HCT116 (cell line): Measurements from ENCODE around the gene MYOG. TPM values are rescaled to one million over a fixed set of nuclear protein-coding genes. Genes with fewer than 3 reads are reported as not detected.

Source experiments
- ATAC-seq: fragments of 200-7000 bp; cut with Tn5 transposase; 2 replicates; pipeline ENCODE4 v1.9.1; 2020; ENCODE audit warnings: mild to moderate bottlenecking, moderate library complexity
- BruUV-seq: library from RNA; stranded (reverse); fragments of 400-500 nt; replicated peaks from 2 replicates; lab custom pipeline; 2021; lab: Mats Ljungman, UMichigan
- CTCF ChIA-PET: fragments of 300-600 bp; sonication (Branson Sonifier 250); formaldehyde crosslinking; loops from one replicate; lab custom pipeline; 2021; ENCODE audit warnings: antibody characterized with exemption; lab: Charles Lee
- POLR2A ChIA-PET: fragments of 300-600, 350-600 bp; sonication (Branson Sonifier 250); formaldehyde crosslinking; loops from one replicate; lab custom pipeline; 2021; ENCODE audit warnings: antibody characterized with exemption; lab: Charles Lee
- RAD21 ChIA-PET, 2 experiments: fragments of 300-600 bp; sonication (Branson Sonifier 250); formaldehyde crosslinking; loops; one replicate each; lab custom pipeline; 2023; ENCODE audit warnings: low total read pairs in 2 of 2; ENCODE audit not compliant: uncharacterized antibody in 2 of 2, unreplicated experiment in 2 of 2, low non-redundant PET in 1 of 2; lab: Charles Lee
- DNase-seq: peaks from one replicate; pipeline ENCODE4 v3.0.0-alpha.2; 2010; ENCODE audit warnings: low read depth, low spot score
- H2AFZ ChIP-seq: fragments of 200-600 bp; shearing (Covaris generic), sonication (generic); 2 replicates; pipeline ENCODE4 v1.6.1; 2017; ENCODE audit warnings: low read depth, mixed run types, mixed read lengths, antibody characterized with exemption, low read length; ENCODE audit not compliant: poor library complexity, severe bottlenecking
- H3K27ac ChIP-seq: 2 replicates; pipeline ENCODE4 v1.5.1; 2012; ENCODE audit warnings: low read depth, low read length
- H3K27me3 ChIP-seq: fragments of 200-600 bp; sonication (generic); 2 replicates; pipeline ENCODE4 v1.6.1; 2016; ENCODE audit warnings: mixed run types, low read length, mixed read lengths; ENCODE audit not compliant: insufficient read depth
- H3K36me3 ChIP-seq, 2 experiments: fragments of 200-500 bp in 1 of 2; fragments of 200-600 bp in 1 of 2; sonication (Bioruptor generic) in 1 of 2; sonication (generic) in 1 of 2; 2 replicates each; pipeline versions ENCODE4 v1.5.1 to v1.6.1; 2014 to 2016; ENCODE audit warnings: low read length in 2 of 2, inconsistent platforms in 1 of 2, mixed read lengths in 1 of 2, mixed run types in 1 of 2; ENCODE audit not compliant: insufficient read depth in 2 of 2, control insufficient read depth in 1 of 2
- H3K4me1 ChIP-seq, 2 experiments: fragments of 200-600 bp in 1 of 2; sonication (generic) in 1 of 2; 2 replicates each; pipeline versions ENCODE4 v1.5.1 to v1.6.1; 2012 to 2017; ENCODE audit warnings: low read length in 2 of 2, inconsistent platforms in 1 of 2, mild to moderate bottlenecking in 1 of 2, mixed read lengths in 1 of 2, mixed run types in 1 of 2, moderate library complexity in 1 of 2; ENCODE audit not compliant: insufficient read depth in 2 of 2, control insufficient read depth in 1 of 2
- H3K4me2 ChIP-seq: fragments of 200-600 bp; sonication (generic); 2 replicates; pipeline ENCODE4 v1.6.1; 2017; ENCODE audit warnings: mixed run types, low read length, mixed read lengths
- H3K4me3 ChIP-seq, 2 experiments: fragments of 200-600 bp in 1 of 2; sonication (generic) in 1 of 2; replicated peaks in 1 of 2; 2 replicates each; pipeline ENCODE4 v1.5.1; 2011 to 2016; ENCODE audit warnings: low read length in 2 of 2, control low read depth in 1 of 2, low read depth in 1 of 2, mild to moderate bottlenecking in 1 of 2, mixed read lengths in 1 of 2, mixed run types in 1 of 2
- H3K79me2 ChIP-seq: fragments of 200-600 bp; sonication (generic); 2 replicates; pipeline ENCODE4 v1.6.1; 2017; ENCODE audit warnings: mild to moderate bottlenecking, mixed run types, low read length, moderate library complexity, mixed read lengths; ENCODE audit not compliant: insufficient read depth
- H3K9ac ChIP-seq: fragments of 200-600 bp; sonication (generic); 2 replicates; pipeline ENCODE4 v1.6.1; 2016; ENCODE audit warnings: low read length, mixed read lengths
- H3K9me2 ChIP-seq: fragments of 200-600 bp; sonication (generic), shearing (Covaris generic); 2 replicates; pipeline ENCODE4 v1.6.1; 2017; ENCODE audit warnings: mixed run types, mild to moderate bottlenecking, moderate library complexity; ENCODE audit not compliant: insufficient read depth
- H3K9me3 ChIP-seq, 2 experiments: fragments of 200-500 bp in 1 of 2; fragments of 200-600 bp in 1 of 2; sonication (Bioruptor generic) in 1 of 2; sonication (generic) in 1 of 2; 2 replicates each; pipeline ENCODE4 v1.6.1; 2014 to 2017; ENCODE audit warnings: low read length in 2 of 2, mixed read lengths in 2 of 2, inconsistent platforms in 1 of 2, low read depth in 1 of 2, mild to moderate bottlenecking in 1 of 2, mixed run types in 1 of 2, moderate library complexity in 1 of 2; ENCODE audit not compliant: control insufficient read depth in 1 of 2, insufficient read depth in 1 of 2
- H4K20me1 ChIP-seq: fragments of 200-600 bp; sonication (generic), shearing (Covaris generic); 2 replicates; pipeline ENCODE4 v1.6.1; 2017; ENCODE audit warnings: mixed run types, mild to moderate bottlenecking, moderate library complexity; ENCODE audit not compliant: insufficient read depth
- CBX3 ChIP-seq: IDR thresholded peaks from 2 replicates; pipeline ENCODE4 v1.6.1; 2012; ENCODE audit warnings: low read depth
- EGR1 ChIP-seq: IDR thresholded peaks from 2 replicates; pipeline ENCODE4 v1.6.1; 2012; ENCODE audit warnings: low read depth
- EZH2phosphoT487 ChIP-seq: fragments of 200-600 bp; IDR thresholded peaks from 2 replicates; pipeline ENCODE4 v1.6.1; 2018; ENCODE audit warnings: antibody characterized with exemption, borderline replicate concordance
- FOSL1 ChIP-seq: IDR thresholded peaks from 2 replicates; pipeline ENCODE4 v1.6.1; 2012; ENCODE audit warnings: low read depth
- JUND ChIP-seq: IDR thresholded peaks from 2 replicates; pipeline ENCODE4 v1.6.1; 2012
- MAX ChIP-seq: IDR thresholded peaks from 2 replicates; pipeline ENCODE4 v1.6.1; 2012
- POLR2AphosphoS5 ChIP-seq: IDR thresholded peaks from 2 replicates; pipeline ENCODE4 v1.6.1; 2011; ENCODE audit warnings: mild to moderate bottlenecking, low read depth, low read length, moderate library complexity
- RAD21 ChIP-seq: IDR thresholded peaks from 2 replicates; pipeline ENCODE4 v1.6.1; 2012; ENCODE audit warnings: low read depth, mild to moderate bottlenecking
- SIN3A ChIP-seq: IDR thresholded peaks from 2 replicates; pipeline ENCODE4 v1.6.1; 2012; ENCODE audit warnings: low read depth
- TCF7L2 ChIP-seq: IDR thresholded peaks from 2 replicates; pipeline ENCODE4 v1.7.0; 2011; ENCODE audit warnings: borderline replicate concordance, inconsistent platforms; ENCODE audit not compliant: insufficient read depth, insufficient read length; ENCODE audit errors: extremely low read depth
- ZBTB33 ChIP-seq: IDR thresholded peaks from 2 replicates; pipeline ENCODE4 v1.6.1; 2011; ENCODE audit warnings: mild to moderate bottlenecking, low read length, moderate library complexity; ENCODE audit not compliant: insufficient replicate concordance; ENCODE audit errors: extremely low read depth
- ZFX ChIP-seq: fragments of 450-650 bp; IDR thresholded peaks from 2 replicates; pipeline ENCODE4 v1.6.1; 2017
- intact Hi-C: fragments of 100-400 bp; cut with micrococcal nuclease; formaldehyde crosslinking; loops from 2 replicates; pipeline ENCODE4 v1.10.0; 2022
- total RNA-seq: library from RNA; stranded (reverse); gene quantifications from one replicate; pipeline ENCODE4 v1.2.1, GENCODE V29; 2021; ENCODE audit not compliant: unreplicated experiment

MYOG gene
- total RNA-seq, 1 experiment from 2014 or later, result not detected

- H3K79me2 ChIP-seq, result no peaks in the 10 kb centered on the region
- intact Hi-C loops, result no loop called here
- ChIA-PET RAD21 (no interaction called here), CTCF (interaction anchor here (1.0 to 2.4 kb wide), 3 partner anchors 7 to 226 kb away, joined by 4 to 15 read pairs (median 8); no protein-coding TSS in a partner anchor), POLR2A (no interaction called here)
- H2AFZ ChIP-seq, result no peak overlapping the region
- no peak overlapping the region for H3K9ac ChIP-seq
- no TSS peak for BruUV-seq
- H3K4me3 ChIP-seq, result no peak overlapping the region
- peaks cover 8 to 20% of the 10 kb centered on the region in 2 experiments for H3K4me1 ChIP-seq
- H3K36me3 ChIP-seq, result 0 out of 4 replicates have a peak, but pooled peaks cover 0 to 3% of the 10 kb centered on the region in 2 experiments
- no peak overlapping the region for H3K27ac ChIP-seq
- H3K4me2 ChIP-seq, result peak overlapping the region; percentile 40
- peak; percentile 77 for ATAC-seq
- H4K20me1 ChIP-seq, result no peaks in the 10 kb centered on the region
- DNase-seq, result no peak
- no peaks in the 10 kb centered on the region for H3K27me3 ChIP-seq
- H3K9me3 ChIP-seq, result no peaks in the 10 kb centered on the region
- TF ChIP-seq EGR1 (no peak), ZFX (no peak), RAD21 (no peak), EZH2phosphoT487 (no peak), CBX3 (no peak), MAX (no peak), TCF7L2 (no peak), JUND (peak; percentile 54; the same call in 1 of the 2 replicates), POLR2AphosphoS5 (no peak), FOSL1 (peak; percentile 62; the same call in 1 of the 2 replicates), ZBTB33 (no peak), SIN3A (no peak)
- no peaks in the 10 kb centered on the region for H3K9me2 ChIP-seq
Observed at GRCh38 chr1:203046984-203047630, 38.7 kb downstream of the MYOG start.
